BJ (cell line): Measurements from ENCODE around the gene CARMIL1. TPM values are rescaled to one million over a fixed set of nuclear protein-coding genes. Genes with fewer than 3 reads are reported as not detected.

Experiments used
- CTCF ChIA-PET: fragments of 350-600 bp; formaldehyde crosslinking; extraction: SDS; loops from one replicate; lab custom pipeline; 2021; ENCODE audit warnings: antibody characterized with exemption, inconsistent platforms; lab: Yijun Ruan, JAX
- POLR2A ChIA-PET: fragments of 300-600 bp; sonication (Branson Sonifier 250); formaldehyde crosslinking; extraction: SDS; loops from one replicate; lab custom pipeline; 2021; ENCODE audit warnings: antibody characterized with exemption; lab: Charles Lee
- DNase-seq: peaks from one replicate; pipeline ENCODE4 v3.0.0-alpha.2; 2011; ENCODE audit warnings: low read depth
- H3K27me3 ChIP-seq: 2 replicates; pipeline ENCODE4 v1.6.0; 2011; ENCODE audit warnings: low read length; ENCODE audit not compliant: control insufficient read depth, insufficient read depth
- H3K36me3 ChIP-seq: 2 replicates; pipeline ENCODE4 v1.5.1; 2011; ENCODE audit warnings: low read length; ENCODE audit not compliant: control insufficient read depth, insufficient read depth
- H3K4me3 ChIP-seq: 2 replicates; pipeline ENCODE4 v1.5.1; 2011; ENCODE audit warnings: low read depth, mild to moderate bottlenecking, control low read depth, low read length
- CTCF ChIP-seq: IDR thresholded peaks from 2 replicates; pipeline ENCODE4 v1.5.1; 2011; ENCODE audit warnings: low read depth, mild to moderate bottlenecking, control low read depth, inconsistent platforms, low read length, moderate library complexity; ENCODE audit not compliant: insufficient read depth
- polyA plus RNA-seq: library from polyadenylated mRNA; depleted of rRNA; stranded (reverse); fragments of >200 nt; gene quantifications from 2 replicates; pipeline ENCODE4 v1.2.3, GENCODE V29; 2011

The CARMIL1 gene
- polyA plus RNA-seq, 1 experiment = 3.7 TPM

- no peaks in the 10 kb centered on the region for H3K27me3 ChIP-seq
- CTCF ChIA-PET = interaction anchor here (1.1 kb wide), 1 partner anchor 277 kb away, joined by 3 read pairs; no protein-coding TSS in a partner anchor
- H3K4me3 ChIP-seq = no peak overlapping the region
- no peak for DNase-seq
- H3K36me3 ChIP-seq = peaks cover 1% of the 10 kb centered on the region; the same call in 1 of the 2 replicates
- no peak for TF ChIP-seq CTCF
- POLR2A ChIA-PET = no interaction called here
Measured at GRCh38 chr6:25612666-25613065, 333.5 kb downstream of the CARMIL1 start.

DNA sequence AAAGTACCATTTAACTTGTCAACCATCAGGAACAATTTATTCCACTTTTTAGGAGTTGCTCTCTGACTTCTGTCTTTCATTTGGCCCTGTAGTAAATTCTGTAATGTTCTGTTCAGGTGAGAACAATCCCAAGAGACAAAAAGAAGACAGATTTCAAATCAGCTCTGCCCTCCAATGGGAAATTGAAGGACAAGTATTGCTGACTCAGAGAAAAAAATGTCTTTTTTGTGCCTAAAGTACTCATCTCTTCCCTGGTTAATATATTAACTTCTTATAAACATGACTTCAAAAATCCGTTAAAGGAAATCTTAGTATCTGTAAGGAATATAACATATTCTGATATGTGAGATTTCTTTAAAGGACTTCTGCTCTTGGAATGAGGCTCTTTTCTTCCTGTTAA, 334.2 kb downstream of the CARMIL1 start:
- POLR2A ChIA-PET = no interaction called here
- Histone ChIP-seq H3K4me3 (no peak overlapping the region), H3K36me3 (peaks cover 1% of the 10 kb centered on the region; the same call in 1 of the 2 replicates), H3K27me3 (no peaks in the 10 kb centered on the region)
- TF ChIP-seq CTCF = no peak
- DNase-seq = no peak
- CTCF ChIA-PET = no interaction called here

DNA sequence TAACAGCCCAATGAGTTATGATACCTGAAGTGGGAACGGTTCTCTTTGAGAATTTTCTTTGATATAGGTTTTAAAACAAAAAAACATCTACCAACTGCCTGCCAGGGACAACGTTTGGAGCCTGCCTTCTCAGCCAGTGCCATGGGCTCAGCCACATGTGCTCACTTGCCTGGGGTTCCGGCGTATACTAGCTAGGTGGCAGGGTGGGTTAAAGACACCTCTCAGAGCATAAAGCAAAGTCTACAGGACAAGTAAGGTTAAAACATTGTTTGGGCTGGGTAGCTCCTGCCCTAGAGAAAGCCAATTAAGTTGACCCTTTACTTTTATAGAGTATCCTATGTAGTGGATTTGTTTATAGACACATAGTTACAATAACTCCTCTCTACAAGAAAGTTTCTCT, 334.9 kb downstream of the CARMIL1 start:
- no peak overlapping the region for H3K4me3 ChIP-seq
- H3K27me3 ChIP-seq = no peaks in the 10 kb centered on the region
- no peak for TF ChIP-seq CTCF
- CTCF ChIA-PET = interaction anchor here (1.1 kb wide), 1 partner anchor 336 kb away, joined by 3 read pairs; no protein-coding TSS in a partner anchor
- H3K36me3 ChIP-seq = peaks cover 1% of the 10 kb centered on the region; the same call in 1 of the 2 replicates
- POLR2A ChIA-PET = no interaction called here
- DNase-seq = no peak

- ChIA-PET CTCF (no interaction called here), POLR2A (no interaction called here)
- Histone ChIP-seq H3K36me3 (peaks cover 1% of the 10 kb centered on the region; the same call in 1 of the 2 replicates), H3K27me3 (no peaks in the 10 kb centered on the region), H3K4me3 (no peak overlapping the region)
- no peak for DNase-seq
- TF ChIP-seq CTCF = no peak
Measured at GRCh38 chr6:25615471-25615870, 336.3 kb downstream of the CARMIL1 start.

GRCh38 chr6:25617997-25618396, 338.8 kb downstream of the CARMIL1 start:
- CTCF ChIA-PET = no interaction called here

More at GRCh38 chr6:25617997-25618396, 338.8 kb downstream of the CARMIL1 start:
- DNase-seq = no peak
- TF ChIP-seq CTCF = no peak
- POLR2A ChIA-PET = no interaction called here
- H3K36me3 ChIP-seq = no peaks in the 10 kb centered on the region
- no peaks in the 10 kb centered on the region for H3K27me3 ChIP-seq
- no peak overlapping the region for H3K4me3 ChIP-seq
